Urothelium cell line (cell line): ENCODE measurements around the gene SLCO3A1.

Experiments
- DNase-seq: peaks from one replicate; pipeline ENCODE4 v3.0.0; 2011; ENCODE audit warnings: low spot score, mixed read lengths
- FAIRE-seq: peaks from 2 replicates; lab custom pipeline; 2011; peaks lifted over from hg19 to GRCh38; lab: Jason Lieb, UNC

SLCO3A1 gene

GRCh38 chr15:91908391-91908790, 54.9 kb downstream of the SLCO3A1 start:
- FAIRE-seq (no peak), DNase-seq (no peak)

GRCh38 chr15:91909111-91909510, 55.6 kb downstream of the SLCO3A1 start:
- FAIRE-seq, result no peak

GRCh38 chr15:91909574-91909973, 56.1 kb downstream of the SLCO3A1 start:
- DNase-seq, result no peak
- no peak for FAIRE-seq

More at GRCh38 chr15:91909111-91909510, 55.6 kb downstream of the SLCO3A1 start:
- DNase-seq, result no peak

DNA sequence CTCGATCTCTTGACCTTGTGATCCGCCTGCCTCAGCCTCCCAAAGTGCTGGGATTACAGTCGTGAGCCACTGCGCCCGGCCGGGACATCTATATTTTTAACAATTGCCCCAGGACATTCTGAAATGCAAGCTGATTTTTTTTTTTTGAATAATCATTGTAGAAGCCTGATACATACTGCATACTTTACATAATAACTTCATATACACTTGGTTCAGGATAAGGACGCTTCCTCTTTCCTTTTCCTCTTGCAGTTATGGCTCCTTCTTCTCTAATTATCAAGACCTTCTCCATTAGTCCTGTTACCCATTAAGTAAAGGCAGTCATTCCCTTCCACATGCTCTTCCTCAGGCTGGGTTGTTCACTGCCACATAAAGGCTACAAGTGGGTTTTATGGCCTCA, 58.3 kb downstream of the SLCO3A1 start:
- no peak for DNase-seq
- no peak for FAIRE-seq

- FAIRE-seq (no peak), DNase-seq (no peak)
Observed at GRCh38 chr15:91912336-91912735, 58.8 kb downstream of the SLCO3A1 start.

DNA sequence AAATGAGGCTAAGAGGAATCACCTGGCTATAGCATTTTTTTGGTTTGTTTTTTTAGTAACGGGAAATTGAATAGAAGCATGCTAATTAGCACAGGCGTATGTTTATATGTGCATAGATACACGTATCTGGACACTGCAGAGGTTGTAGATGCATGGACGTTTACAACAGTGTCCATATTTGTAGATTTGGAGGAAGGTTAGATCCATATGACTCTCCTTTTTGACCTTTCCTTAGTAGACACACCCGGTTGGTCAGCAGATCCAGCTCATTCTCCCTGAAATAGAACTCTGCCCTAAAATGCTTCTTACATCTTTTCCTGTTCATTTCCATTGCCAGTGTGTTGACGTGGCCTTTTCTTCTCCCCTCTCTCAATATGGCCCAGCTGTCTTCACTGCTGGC, 60.1 kb downstream of the SLCO3A1 start:
- FAIRE-seq (no peak), DNase-seq (no peak)

DNA sequence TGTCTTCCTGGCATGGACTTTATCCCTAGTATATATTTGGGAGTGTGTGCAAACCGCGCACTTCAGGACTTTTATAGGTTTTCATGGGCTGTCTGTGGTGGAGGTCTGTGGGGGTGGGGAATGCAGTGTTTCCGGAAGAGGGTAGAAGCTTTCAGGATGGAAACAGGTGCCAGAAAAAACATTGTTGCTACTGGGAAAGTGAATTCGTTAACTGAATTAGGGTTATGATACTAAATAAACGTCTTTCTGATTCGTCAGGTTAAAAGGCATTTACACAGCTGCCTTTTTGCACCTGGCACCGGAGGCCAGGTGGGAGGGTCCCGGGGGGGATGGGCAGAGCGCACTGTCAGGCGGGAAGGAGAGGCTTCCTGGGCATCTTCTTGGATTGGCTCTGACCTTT, 62.1 kb downstream of the SLCO3A1 start:
- FAIRE-seq, result no peak

GRCh38 chr15:91916051-91916450, 62.5 kb downstream of the SLCO3A1 start:
- DNase-seq, result no peak
- FAIRE-seq, result no peak

More for the DNA sequence above, 62.1 kb downstream of the SLCO3A1 start:
- no peak for DNase-seq

DNA sequence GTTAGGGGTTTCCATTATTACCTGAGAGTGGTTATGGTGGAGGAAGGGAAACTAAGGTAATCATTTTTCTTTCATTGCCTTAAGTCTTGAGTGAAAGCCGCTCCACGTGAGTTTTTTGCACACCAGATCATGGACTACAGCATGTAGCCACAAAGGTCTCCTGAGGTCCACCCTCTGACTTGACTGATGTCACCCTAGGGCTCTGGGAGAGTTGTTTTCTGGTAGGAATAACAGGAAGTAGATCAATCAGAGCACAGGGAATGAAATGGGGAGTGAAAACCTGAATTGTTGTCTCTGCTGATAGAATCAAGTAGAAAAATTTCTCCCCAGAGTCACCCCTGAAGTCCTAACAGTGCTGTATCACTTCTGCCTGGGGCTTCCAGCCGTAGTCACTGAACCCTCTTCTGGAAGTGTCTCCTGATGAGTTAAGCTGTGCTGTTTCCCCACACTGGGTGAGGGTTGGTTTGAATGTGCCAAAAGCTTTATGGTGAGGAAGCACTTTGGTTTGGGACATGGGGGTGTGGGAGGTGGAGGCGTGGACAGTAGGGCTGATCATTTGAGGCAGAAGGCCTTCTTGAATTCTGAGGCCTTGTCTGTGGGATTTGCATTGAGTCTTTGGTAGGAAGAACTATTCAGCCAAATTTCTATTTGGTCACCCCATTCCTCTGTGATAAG, 64.3 kb downstream of the SLCO3A1 start:
- no peak for DNase-seq
- FAIRE-seq, result no peak

DNA sequence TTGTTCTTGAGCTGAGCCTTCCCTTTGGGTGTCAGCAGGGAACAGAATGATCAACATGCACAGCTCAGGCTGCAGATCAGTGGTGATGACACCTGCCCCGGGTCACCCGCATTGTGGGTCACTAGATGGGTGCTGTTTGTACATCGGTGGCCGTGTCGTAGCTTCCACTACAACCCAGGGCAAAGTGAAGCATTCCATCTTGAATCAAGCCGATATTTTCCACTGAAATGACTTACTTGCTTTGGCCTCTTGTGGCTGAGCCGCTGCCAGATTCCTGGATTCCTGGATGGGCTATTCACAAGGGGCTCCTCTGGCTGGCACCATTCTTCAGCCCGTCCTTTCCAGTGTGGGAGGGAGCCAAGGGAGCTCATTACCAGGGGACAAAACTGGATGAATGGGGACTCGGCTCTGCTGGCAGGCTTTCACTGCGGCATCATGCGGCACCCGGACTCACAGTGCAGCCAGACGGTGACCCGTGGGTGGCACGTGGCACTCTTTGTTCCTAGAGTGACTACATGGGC, 65.6 kb downstream of the SLCO3A1 start:
- FAIRE-seq (no peak), DNase-seq (no peak)

DNA sequence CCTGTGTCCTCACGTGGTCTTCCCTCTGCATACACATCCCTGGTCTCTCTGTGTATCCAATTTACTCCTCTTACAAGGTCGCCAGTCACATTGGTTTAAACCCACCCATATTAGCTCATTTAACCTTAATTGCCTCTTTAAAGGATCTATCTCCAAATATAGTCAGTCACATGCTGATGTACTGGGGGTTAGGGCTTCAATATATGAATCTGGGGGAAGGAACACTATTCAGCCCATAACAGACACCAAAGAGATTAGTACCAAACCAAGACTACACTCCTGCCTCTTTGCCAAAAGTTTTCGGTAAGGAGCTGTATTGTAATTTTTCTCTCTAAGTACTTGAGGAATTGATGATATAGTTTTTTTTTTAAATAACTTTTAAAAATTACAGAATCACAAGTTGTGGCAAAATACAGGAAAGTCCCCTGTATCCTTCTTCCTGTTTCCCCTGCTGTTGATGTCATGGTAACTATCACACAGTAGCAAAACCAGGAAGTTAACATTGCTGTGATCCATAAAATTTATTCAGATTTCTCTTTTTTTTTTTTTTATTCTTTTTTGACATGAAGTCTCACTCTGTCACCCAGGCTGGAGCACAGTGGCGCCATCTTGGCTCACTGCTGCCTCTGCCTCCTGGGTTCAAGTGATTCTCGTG, 67.8 kb downstream of the SLCO3A1 start:
- FAIRE-seq, result no peak

DNA sequence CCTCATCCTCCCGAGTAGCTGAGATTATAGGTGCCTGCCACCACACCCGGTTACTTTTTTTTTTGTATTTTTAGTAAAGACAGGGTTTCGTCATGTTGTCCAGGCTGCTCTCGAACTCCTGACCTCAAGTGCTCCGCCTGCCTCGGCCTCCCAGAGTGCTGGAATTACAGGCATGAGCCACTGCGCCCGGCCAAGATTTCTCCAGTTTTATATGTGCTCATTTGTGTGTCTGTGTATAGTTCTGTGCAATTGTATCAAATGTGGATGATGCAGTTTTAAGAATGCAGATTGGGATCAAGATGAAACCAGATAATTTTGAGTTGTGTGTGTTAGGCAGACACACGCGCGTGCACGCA, 68.3 kb downstream of the SLCO3A1 start:
- FAIRE-seq, result no peak
- no peak for DNase-seq

More for the DNA sequence above, 67.8 kb downstream of the SLCO3A1 start:
- DNase-seq, result no peak

GRCh38 chr15:91922646-91923547, 69.4 kb downstream of the SLCO3A1 start:
- FAIRE-seq, result no peak
- no peak for DNase-seq

- DNase-seq (no peak), FAIRE-seq (no peak)
Observed at GRCh38 chr15:91924183-91924582, 70.7 kb downstream of the SLCO3A1 start.

GRCh38 chr15:91924837-91925495, 71.5 kb downstream of the SLCO3A1 start:
- DNase-seq (no peak), FAIRE-seq (no peak)

GRCh38 chr15:91925794-91926193, 72.3 kb downstream of the SLCO3A1 start:
- FAIRE-seq (no peak), DNase-seq (no peak)

- no peak for DNase-seq
- no peak for FAIRE-seq
Observed at GRCh38 chr15:91926908-91927270, 73.4 kb downstream of the SLCO3A1 start.

- FAIRE-seq (no peak), DNase-seq (no peak)
Observed at GRCh38 chr15:91927585-91927984, 74.1 kb downstream of the SLCO3A1 start.

DNA sequence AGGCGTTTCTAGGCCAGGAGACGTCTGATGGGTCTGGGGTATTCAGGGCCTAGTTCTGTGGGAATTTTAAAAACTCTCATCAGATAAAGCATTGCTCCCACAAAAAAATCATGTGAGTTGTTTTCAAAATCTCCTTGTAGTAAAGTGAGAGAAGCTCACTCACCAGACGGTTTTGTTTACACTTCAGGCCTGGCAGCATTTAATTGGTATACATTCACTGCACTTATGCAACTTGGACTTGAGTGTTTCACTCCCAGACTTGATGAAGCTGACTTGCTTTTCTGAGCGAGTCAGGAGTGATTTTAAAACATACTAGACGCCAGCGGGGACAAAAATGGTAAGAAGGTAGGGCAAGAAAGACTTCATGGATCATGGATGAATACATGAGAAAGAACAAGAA, 75.2 kb downstream of the SLCO3A1 start:
- DNase-seq, result no peak
- FAIRE-seq, result no peak

DNA sequence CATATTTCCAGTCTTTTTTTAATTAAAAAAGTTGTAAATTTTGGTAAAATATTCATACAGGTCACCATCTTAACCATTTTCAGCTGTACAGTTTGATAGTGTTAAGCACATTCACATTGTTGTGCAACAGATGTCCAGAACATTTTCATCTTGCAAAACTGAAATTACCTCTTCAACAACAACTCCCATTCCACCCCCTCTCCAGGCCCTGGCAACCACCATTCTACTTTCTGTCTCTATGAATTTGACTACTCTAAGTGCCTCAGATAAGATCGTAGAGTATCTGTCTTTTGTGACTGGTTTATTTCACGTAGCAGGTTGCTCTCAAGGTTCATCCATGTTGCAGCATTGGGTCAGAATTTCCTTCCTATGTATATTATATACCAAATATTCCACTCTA, 76.0 kb downstream of the SLCO3A1 start:
- DNase-seq (no peak), FAIRE-seq (no peak)

GRCh38 chr15:91930092-91930491, 76.6 kb downstream of the SLCO3A1 start:
- DNase-seq, result no peak
- FAIRE-seq, result no peak
